Activated naive CD8-positive, alpha-beta T cell treated with anti-CD3 and anti-CD28 coated beads, Interleukin-2, amount 50 U/mL, for 24 hours (primary cell): ENCODE data around the gene ANKRD7.
"Not testable (repeated sequence)": the region's sequence is repeated elsewhere in the genome, so short reads cannot be mapped to it uniquely, and the experiment has no call there.

Source experiments
- ATAC-seq: fragments of 150-1000 bp; cut with Tn5 transposase; one replicate; pipeline ENCODE4 v1.10.0; 2021
- DNase-seq: peaks from one replicate; pipeline ENCODE4 v3.0.0; 2021
- H3K27ac Mint-ChIP-seq: one replicate; pipeline ENCODE4 v1.8.0; 2021; ENCODE audit warnings: mild to moderate bottlenecking, mixed read lengths
- H3K27me3 Mint-ChIP-seq: one replicate; pipeline ENCODE4 v1.8.0; 2021; ENCODE audit warnings: mixed read lengths
- H3K36me3 Mint-ChIP-seq: one replicate; pipeline ENCODE4 v1.8.0; 2021; ENCODE audit warnings: low read depth, mixed read lengths
- H3K4me1 Mint-ChIP-seq: one replicate; pipeline ENCODE4 v1.8.0; 2021; ENCODE audit warnings: mixed read lengths
- H3K4me3 Mint-ChIP-seq: one replicate; pipeline ENCODE4 v1.8.0; 2021; ENCODE audit warnings: mild to moderate bottlenecking, moderate library complexity, mixed read lengths
- H3K9me3 Mint-ChIP-seq: one replicate; pipeline ENCODE4 v1.8.0; 2021; ENCODE audit warnings: mixed read lengths

ANKRD7 gene

GRCh38 chr7:118214833-118215182 lies 9.7 kb upstream of the ANKRD7 start:
- DNase-seq, result no peak
- Mint-ChIP-seq H3K9me3 (no peaks in the 10 kb centered on the region), H3K4me3 (peak overlapping the region; percentile 81), H3K4me1 (peaks cover 13% of the 10 kb centered on the region), H3K36me3 (no peaks in the 10 kb centered on the region), H3K27me3 (peaks cover 11% of the 10 kb centered on the region), H3K27ac (peak overlapping the region; percentile 89)
- no peak for ATAC-seq

DNA sequence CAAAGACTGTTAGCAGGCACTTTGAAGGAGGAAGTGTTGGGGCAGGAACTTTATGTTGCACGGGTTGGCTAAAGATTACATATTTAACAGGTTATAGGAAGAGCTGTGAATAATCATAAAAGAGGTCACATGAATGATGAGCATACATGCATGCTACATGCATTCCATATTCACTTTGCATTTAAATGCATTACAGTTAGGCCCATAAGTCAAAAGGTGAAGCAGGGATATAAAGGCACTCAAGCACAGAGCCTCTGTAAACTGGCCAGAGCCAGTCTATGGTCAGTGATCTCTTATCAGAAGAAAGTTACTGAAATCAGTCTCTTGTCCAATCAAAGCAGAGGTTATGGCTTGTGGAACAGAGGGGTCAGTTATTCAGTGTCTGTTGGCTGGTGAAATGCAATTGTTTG lies 7.3 kb upstream of the ANKRD7 start:
- Mint-ChIP-seq H3K4me1 (peaks cover 13% of the 10 kb centered on the region), H3K36me3 (no peaks in the 10 kb centered on the region), H3K4me3 (no peak overlapping the region), H3K9me3 (no peaks in the 10 kb centered on the region), H3K27me3 (peaks cover 11% of the 10 kb centered on the region), H3K27ac (no peak overlapping the region)
- ATAC-seq (no peak), DNase-seq (no peak)

DNA sequence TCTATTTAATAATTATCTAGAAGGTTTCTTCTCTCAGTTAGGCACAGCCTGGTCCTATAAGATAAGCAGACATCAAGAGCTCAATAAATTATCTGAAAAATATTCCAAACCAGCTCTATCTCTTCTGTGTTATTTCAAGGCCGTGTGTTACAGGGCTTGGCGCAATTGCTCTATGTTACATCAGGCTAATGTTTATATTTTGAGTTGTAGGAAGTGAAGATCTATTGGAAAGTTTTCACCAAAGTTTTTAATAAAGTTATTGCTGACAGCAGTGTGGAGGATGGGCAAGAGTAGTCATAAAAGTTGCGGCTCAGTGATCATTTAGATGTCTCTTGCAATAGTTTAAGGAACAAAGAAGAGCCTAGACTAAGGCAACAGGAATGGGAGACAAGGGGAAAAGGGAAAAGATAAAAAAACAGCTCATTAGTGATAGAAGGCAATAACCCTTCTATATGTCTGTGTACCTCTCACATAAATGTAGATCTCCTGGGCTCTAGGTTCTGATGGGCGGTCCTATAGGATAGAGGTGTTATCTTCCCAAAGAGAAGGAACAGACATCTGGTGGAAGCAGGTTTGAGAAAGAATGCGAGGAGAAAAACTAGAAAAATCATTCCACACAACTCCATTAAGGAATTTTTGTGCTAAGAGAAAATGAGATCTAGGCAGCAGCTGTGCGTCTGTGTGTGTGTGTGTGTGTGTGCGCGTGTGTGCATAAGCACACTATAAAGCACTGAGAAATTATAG lies 5.9 kb upstream of the ANKRD7 start:
- Mint-ChIP-seq H3K4me3 (no peak overlapping the region), H3K4me1 (peaks cover 13% of the 10 kb centered on the region), H3K36me3 (no peaks in the 10 kb centered on the region), H3K27ac (no peak overlapping the region), H3K27me3 (peaks cover 6% of the 10 kb centered on the region), H3K9me3 (no peaks in the 10 kb centered on the region)
- no peak for ATAC-seq
- no peak for DNase-seq

GRCh38 chr7:118219157-118219512 lies 5.4 kb upstream of the ANKRD7 start:
- H3K27ac Mint-ChIP-seq, result no peak overlapping the region
- H3K36me3 Mint-ChIP-seq, result no peaks in the 10 kb centered on the region
- no peak overlapping the region for H3K4me3 Mint-ChIP-seq
- peaks cover 9% of the 10 kb centered on the region for H3K4me1 Mint-ChIP-seq
- H3K9me3 Mint-ChIP-seq, result no peaks in the 10 kb centered on the region
- peaks cover 6% of the 10 kb centered on the region for H3K27me3 Mint-ChIP-seq
- ATAC-seq (no peak), DNase-seq (no peak)

DNA sequence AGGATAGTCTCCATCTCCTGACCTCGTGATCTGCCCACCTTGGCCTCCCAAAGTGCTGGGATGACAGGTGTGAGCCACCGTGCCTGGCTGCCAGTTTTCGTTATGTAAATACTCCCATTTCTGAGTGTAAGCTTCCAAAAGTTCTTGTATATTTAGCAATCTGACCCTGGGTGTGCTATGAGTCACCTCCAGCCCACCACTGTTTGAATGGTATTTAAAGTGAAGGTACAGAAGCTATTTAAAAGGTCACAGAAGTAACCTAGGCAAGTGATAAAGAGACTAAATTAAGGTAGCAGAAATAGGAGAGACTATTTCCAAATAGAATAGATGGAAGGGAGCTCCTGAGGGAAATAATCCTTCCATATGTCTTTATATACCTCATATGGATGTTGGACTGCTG lies 3.9 kb upstream of the ANKRD7 start:
- Mint-ChIP-seq H3K27ac (no peak overlapping the region), H3K36me3 (no peaks in the 10 kb centered on the region), H3K9me3 (no peaks in the 10 kb centered on the region), H3K27me3 (peaks cover 3% of the 10 kb centered on the region), H3K4me1 (no peaks in the 10 kb centered on the region), H3K4me3 (no peak overlapping the region)
- ATAC-seq, result peak; percentile 61
- DNase-seq, result no peak

DNA sequence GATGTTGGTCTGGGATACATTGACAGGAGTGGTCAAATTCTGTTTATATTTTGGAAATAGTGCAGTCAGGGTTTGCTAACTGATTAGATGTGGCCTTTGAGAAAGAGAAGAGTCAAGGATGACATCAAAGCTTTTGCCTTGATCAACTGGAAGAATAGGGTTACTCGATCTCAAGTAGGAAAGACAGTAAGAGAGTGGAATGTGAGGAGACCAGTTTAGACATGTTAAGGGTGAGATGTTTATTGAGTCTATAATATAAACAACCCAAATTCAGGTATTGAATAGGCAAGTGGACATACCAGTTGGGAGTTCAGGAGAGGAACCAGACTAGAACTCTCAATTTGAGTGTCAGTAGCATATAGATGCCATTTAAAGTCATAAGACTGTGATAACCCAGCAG lies 1.9 kb upstream of the ANKRD7 start:
- DNase-seq (no peak), ATAC-seq (no peak)
- Mint-ChIP-seq H3K4me3 (no peak overlapping the region), H3K4me1 (no peaks in the 10 kb centered on the region), H3K27ac (no peak overlapping the region), H3K27me3 (no peaks in the 10 kb centered on the region), H3K36me3 (no peaks in the 10 kb centered on the region), H3K9me3 (no peaks in the 10 kb centered on the region)

GRCh38 chr7:118232837-118233236 lies 8.3 kb downstream of the ANKRD7 start:
- no peaks in the 10 kb centered on the region for H3K36me3 Mint-ChIP-seq
- DNase-seq (no peak), ATAC-seq (no peak)
- no peaks in the 10 kb centered on the region for H3K9me3 Mint-ChIP-seq
- no peaks in the 10 kb centered on the region for H3K4me1 Mint-ChIP-seq
- H3K4me3 Mint-ChIP-seq, result no peak overlapping the region
- H3K27me3 Mint-ChIP-seq, result peaks cover 9% of the 10 kb centered on the region
- H3K27ac Mint-ChIP-seq, result no peak overlapping the region

- no peak for DNase-seq
- Mint-ChIP-seq H3K9me3 (no peaks in the 10 kb centered on the region), H3K27ac (no peak overlapping the region), H3K4me3 (no peak overlapping the region), H3K4me1 (no peaks in the 10 kb centered on the region), H3K36me3 (no peaks in the 10 kb centered on the region), H3K27me3 (peaks cover 7% of the 10 kb centered on the region)
- no peak for ATAC-seq
Observed at GRCh38 chr7:118233799-118234198, 9.3 kb downstream of the ANKRD7 start.

DNA sequence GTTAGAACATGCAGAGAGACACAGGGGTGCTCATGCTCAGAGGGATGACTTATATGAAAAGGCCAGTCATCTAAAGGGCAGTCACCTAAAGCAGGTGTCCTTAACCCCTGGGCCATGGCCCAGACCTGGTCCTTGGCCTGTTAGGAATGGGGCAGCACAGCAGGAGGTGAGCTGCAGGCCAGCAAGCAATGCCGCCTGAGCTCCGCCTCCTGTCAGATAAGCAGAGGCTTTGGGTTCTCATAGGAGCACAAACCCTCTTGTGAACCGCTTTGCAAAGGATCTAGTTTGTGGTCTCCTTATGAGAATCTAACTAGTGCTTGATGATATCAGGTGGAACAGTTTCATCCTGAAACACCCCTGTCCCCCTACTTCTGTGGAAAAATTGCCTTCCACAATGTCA lies 14.5 kb downstream of the ANKRD7 start:
- no peak for ATAC-seq
- no peak overlapping the region for H3K27ac Mint-ChIP-seq
- H3K4me1 Mint-ChIP-seq, result no peaks in the 10 kb centered on the region
- no peak for DNase-seq
- H3K9me3 Mint-ChIP-seq, result no peaks in the 10 kb centered on the region
- no peaks in the 10 kb centered on the region for H3K27me3 Mint-ChIP-seq
- H3K4me3 Mint-ChIP-seq, result no peak overlapping the region
- H3K36me3 Mint-ChIP-seq, result peaks cover 3% of the 10 kb centered on the region

DNA sequence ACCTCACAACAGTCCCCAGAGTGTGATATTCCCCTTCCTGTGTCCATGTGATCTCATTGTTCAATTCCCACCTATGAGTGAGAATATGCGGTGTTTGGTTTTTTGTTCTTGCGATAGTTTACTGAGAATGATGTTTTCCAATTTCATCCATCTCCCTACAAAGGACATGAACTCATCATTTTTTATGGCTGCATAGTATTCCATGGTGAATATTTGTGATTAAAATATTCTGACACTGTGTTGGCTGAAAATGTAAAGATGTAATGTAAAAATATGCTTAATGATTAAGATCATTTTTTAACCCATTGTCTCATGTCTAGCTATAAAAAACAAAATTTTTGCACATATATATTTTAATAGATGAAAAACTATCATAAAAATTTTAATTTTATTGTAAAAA lies 15.8 kb downstream of the ANKRD7 start:
- not testable (repeated sequence) for DNase-seq, H3K36me3 Mint-ChIP-seq, H3K27ac Mint-ChIP-seq, H3K4me3 Mint-ChIP-seq, H3K4me1 Mint-ChIP-seq, ATAC-seq, H3K9me3 Mint-ChIP-seq, H3K27me3 Mint-ChIP-seq

DNA sequence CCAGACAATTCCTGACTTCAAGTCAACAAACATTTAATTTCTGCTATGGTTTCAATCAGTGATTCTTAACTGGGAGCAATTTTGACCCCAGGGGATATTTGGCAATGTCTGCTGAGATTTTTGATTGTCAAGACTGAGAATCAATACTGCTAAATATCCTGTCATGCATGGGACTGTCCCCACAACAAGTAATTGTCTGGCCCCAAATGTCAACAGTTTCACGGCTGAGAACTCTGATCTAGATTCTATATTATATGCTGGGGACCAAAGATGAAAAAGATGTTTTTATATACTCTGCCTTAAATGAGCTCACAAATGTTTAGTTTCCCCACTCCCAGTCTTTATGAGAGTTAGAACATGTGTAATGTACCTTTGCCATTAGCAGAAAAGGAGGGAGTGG lies 19.2 kb downstream of the ANKRD7 start:
- no peak overlapping the region for H3K27ac Mint-ChIP-seq
- H3K4me1 Mint-ChIP-seq, result no peaks in the 10 kb centered on the region
- H3K4me3 Mint-ChIP-seq, result no peak overlapping the region
- H3K36me3 Mint-ChIP-seq, result peaks cover 3% of the 10 kb centered on the region
- DNase-seq, result no peak
- H3K27me3 Mint-ChIP-seq, result no peaks in the 10 kb centered on the region
- H3K9me3 Mint-ChIP-seq, result no peaks in the 10 kb centered on the region
- no peak for ATAC-seq

DNA sequence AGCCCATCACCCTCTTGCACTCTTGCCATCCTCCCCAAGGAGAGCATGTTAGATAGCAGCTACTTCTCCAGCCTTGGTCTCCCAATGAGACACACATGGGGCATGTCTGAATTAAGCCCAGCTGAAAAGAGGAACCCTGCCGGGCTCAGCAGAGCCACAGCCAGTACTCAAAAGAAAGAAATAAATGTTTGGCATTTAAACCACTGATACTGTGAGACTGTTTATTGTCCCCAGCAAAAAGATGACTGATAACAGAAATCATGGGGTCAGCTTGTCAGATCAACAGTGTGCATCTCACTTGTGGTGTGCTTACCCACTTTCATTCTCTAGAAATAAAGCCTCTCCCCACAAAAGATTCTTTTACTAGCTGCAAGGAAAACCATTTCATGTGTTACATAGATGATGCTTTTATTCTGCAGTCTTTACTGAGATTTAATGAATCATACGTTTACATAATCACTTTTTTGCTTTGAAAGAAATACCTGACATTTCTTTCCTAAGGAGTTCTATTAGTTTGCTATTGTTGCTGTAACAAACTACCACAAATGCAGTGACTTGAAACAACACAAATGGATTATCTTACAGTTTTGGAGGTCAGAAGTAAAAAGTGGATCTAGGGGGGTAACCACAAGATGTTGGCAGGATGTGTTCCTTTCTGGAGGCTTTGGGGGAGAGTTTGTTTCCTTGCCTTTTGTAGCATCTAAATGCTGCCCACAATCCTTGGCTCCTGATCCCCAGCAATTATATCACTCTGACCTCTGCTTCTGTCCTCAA lies 20.9 kb downstream of the ANKRD7 start:
- Mint-ChIP-seq H3K4me1 (no peaks in the 10 kb centered on the region), H3K9me3 (no peaks in the 10 kb centered on the region), H3K36me3 (peaks cover 3% of the 10 kb centered on the region), H3K27ac (no peak overlapping the region), H3K4me3 (no peak overlapping the region), H3K27me3 (no peaks in the 10 kb centered on the region)
- ATAC-seq, result no peak
- no peak for DNase-seq

DNA sequence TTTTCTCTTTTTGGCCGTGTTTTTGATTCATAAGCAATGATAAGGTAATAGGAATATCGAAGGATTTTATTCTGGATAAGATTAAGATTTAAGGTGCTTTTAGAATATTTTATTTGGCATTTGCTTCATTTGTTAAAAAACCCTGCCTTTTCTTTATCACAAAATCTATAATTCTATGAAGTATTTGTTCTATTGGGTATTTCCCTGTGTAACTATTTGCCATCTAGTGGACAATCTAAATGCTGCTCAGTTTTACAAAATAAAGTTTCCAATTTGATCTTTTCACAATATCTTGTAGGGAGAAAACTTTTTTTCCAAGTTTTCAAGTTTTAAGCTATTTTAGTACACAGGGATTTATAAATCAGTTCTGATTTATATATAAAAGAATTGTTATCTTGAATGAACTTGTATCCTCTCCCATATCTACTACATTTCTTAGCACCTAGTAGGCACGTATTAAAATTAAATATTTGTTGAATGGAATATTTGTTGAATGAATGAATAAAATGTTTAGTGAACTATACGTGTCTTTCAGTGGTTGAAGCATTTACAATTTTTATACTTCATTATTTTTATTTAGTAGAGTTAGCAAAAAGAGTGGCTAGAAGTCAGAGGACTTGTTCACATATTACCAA lies 26.5 kb downstream of the ANKRD7 start:
- H3K9me3 Mint-ChIP-seq, result no peaks in the 10 kb centered on the region
- no peak for DNase-seq
- peaks cover 8% of the 10 kb centered on the region for H3K27me3 Mint-ChIP-seq
- H3K36me3 Mint-ChIP-seq, result no peaks in the 10 kb centered on the region
- no peaks in the 10 kb centered on the region for H3K4me1 Mint-ChIP-seq
- no peak overlapping the region for H3K4me3 Mint-ChIP-seq
- H3K27ac Mint-ChIP-seq, result no peak overlapping the region
- ATAC-seq, result no peak

DNA sequence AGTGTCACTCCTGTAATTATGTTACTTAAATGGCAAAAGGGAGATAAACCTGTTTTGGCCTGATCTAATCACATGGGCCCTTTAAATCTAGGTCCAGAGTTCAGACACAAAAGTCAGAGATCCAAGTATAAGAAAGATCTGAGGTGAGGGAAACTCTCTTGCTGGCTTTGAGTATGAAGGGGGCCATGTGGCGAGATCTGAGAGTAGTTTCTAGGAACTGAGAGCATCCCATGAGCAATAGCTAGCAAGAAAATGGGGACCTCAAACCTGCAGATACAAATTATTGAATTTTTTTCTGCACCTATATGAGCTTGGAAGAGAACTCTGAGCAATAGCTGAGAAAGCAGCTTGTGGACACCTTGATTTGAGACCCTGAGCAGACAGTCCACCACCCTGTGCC lies 27.6 kb downstream of the ANKRD7 start:
- no peaks in the 10 kb centered on the region for H3K4me1 Mint-ChIP-seq
- H3K4me3 Mint-ChIP-seq, result no peak overlapping the region
- H3K9me3 Mint-ChIP-seq, result no peaks in the 10 kb centered on the region
- DNase-seq, result no peak
- H3K27me3 Mint-ChIP-seq, result peaks cover 8% of the 10 kb centered on the region
- no peaks in the 10 kb centered on the region for H3K36me3 Mint-ChIP-seq
- H3K27ac Mint-ChIP-seq, result no peak overlapping the region
- no peak for ATAC-seq

DNA sequence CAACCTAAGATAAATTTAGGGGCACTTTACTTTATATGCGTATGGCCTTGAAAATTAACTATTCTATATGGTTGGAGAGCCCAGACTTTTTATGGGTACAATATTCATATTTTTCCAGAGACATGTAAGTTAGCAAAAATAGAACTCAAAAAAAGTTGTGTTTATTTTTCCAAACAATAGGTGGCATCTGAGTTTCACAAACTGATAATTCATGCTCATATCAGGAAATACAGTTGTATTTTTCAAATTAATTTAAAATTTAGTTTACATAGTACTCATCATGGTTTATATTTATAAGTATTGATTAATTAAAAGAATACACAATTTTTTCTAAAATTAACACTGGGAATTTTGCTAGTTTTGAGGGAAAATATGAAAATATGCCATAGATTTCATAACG lies 34.6 kb downstream of the ANKRD7 start:
- H3K4me1 Mint-ChIP-seq, result no peaks in the 10 kb centered on the region
- H3K9me3 Mint-ChIP-seq, result no peaks in the 10 kb centered on the region
- DNase-seq, result no peak
- H3K27ac Mint-ChIP-seq, result no peak overlapping the region
- no peak for ATAC-seq
- H3K36me3 Mint-ChIP-seq, result no peaks in the 10 kb centered on the region
- no peak overlapping the region for H3K4me3 Mint-ChIP-seq
- peaks cover 5% of the 10 kb centered on the region for H3K27me3 Mint-ChIP-seq
